Amygdala (tissue), 56 donors: ENCODE data around the gene KRT81.
A peak's percentile ranks its signal among the peaks of the same experiment; 100 is the strongest.
"Not testable (repeated sequence)": the region's sequence is repeated elsewhere in the genome, so short reads cannot be mapped to it uniquely, and the experiment has no call there.

Source experiments
- DNase-seq, 56 donors: peaks; one replicate each; lab custom pipeline; 2025; lab: John Stamatoyannopoulos, UW

KRT81 gene

DNA sequence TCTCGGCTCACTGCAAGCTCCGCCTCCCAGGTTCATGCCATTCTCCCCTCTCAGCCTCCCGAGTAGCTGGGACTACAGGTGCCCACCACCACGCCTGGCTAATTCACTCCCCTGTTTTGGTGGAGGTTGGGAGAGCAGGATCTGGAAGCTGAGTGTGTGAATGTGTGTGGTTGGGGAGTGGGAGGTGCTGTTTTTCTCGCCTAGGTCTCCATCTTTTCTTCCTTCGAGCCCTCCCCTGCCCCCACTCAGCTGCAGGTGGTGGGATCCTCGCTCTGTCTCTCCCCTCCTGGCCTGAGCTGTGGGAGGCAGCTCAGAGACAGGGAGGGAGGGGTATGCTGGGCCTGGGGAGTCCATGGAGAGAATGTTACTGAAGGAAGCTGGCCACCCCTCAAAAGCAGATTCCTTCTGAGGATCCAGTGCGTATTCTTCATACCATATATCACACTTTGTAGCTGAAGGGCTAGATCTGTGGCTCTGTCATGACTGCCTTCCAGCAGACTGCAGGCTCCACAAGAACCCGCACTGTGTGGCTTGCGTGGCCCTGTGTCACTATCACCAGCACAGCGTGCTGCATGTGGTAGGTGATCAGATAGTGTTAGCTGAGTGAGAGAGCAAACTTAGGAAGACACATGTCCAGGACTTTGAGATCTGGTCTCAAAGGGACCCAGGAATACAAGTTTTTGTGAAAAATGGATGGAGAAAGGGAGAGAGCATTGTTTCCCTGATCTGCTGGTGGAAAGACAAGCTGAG, 27.1 kb upstream of the KRT81 start:
- no peak for DNase-seq

DNA sequence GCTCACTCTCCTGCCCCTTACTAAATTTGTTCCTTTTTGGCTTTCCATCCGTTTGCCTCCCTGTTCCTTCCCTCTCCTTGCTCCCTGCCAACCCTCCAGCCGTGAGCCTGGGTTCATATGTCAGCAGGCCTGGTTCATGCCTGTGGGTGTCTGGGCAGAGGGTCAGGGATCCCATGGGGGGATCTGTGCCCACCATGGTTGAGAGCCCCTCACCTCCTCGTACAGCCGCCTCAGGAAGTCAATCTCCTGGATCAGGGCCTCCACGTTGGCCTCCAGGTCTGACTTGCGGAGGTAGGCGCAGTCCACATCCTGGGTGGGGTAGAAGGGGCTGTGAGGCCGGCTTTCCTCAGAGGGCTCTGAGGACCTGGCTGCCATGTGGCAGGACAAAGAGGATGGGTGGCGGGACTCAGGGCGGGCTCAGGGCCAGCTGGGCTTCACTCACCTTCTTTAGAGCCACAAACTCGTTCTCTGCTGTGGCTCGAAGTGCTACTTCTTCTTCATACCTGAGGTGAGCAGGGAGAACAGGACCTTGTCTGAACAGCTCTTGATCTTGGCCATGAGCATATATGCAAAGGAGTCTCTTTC, 26.2 kb upstream of the KRT81 start:
- no peak for DNase-seq

DNA sequence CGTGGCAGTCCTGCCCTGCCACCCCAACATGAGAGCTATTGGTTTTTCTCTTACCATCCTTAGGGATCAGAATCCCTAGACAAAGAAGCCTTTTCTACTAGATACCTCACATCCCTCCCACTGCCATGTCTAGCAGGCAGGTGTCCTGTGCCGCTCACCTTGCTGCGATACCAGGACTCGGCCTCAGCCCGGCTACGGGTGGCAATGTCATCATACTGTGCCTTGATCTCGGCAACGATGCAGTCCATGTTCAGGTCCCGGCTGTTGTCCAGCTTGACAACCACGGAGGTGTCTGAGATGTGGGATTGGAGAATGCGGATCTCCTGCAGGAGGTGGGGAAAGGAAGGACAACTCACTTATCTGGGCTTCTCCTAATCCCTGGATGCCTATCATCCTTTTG, 25.4 kb upstream of the KRT81 start:
- no peak for DNase-seq

DNA sequence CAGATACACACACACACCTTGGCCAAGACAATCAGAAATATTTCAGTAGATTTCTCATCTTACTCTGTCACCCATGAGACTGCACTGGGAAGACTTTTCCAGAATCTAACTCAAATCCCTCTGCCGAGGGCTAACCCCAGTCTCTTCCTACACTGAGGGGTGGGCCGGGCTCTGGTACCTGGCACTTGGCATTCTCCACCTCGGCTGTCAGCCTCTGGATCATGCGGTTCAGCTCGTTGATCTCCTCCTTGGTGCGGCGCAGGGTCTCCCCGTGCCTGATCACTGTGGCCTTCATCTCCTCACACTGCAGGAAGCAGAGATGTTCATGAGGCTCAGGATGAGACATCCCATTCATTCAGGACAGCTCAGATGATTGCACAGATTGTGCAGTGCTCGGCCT, 25.0 kb upstream of the KRT81 start:
- no peak for DNase-seq

DNA sequence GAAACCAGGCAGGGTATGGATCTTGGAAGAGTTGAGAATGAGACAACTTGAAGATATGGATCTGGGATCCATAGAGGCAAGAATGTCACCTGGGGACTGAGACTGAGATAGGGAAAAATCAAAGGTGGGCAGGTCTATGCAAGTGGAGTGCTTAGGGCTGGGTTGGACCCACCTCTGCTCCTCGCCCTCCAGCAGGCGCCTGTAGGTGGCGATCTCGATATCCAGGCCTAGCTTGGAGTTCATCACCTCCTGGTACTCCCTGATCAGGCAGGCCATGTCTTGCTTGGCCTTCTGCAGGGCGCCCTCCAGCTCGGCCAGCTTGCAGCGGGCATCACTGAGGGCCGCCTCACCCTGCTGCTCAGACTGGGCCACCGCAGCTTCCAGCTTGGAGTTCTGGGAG, 24.4 kb upstream of the KRT81 start:
- DNase-seq = not testable (repeated sequence)

DNA sequence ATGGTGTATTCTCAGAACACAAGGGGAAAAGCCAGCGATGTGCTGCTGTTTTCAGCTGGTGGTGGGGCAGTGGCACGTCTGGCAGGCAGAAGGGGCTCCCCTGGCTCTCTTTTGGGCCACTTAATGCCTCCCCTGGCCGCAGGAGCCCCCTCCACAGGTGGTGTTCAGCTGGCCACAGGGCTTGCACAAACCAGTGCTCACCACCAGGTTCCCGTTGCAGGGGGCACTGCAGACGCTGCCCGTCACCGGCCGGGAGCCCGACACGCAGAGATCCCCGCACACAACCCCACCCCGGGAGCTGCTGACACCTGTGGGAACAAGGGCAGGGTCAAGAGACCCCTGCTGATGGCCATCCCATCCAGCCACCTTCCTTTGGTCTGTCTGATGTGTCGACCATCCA, 23.2 kb upstream of the KRT81 start:
- DNase-seq = no peak

DNA sequence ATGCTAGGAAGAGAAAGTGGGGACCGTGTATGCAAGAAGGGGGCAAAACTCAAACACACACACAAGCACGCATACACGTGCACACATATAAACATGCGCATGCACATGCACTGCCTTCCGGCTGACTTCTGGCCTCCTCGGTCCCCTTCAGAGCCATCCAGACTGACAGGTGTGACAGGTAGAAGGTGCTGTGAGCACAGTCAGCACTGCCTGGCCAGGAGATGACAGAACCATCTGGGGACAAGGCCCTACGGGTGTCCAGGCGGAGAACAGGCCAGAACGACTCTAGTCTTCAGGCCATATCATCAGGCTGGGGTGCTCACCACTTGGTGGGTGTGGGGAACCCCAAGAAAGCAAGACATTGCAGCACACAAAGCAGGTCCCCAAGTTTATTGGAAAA, 22.6 kb upstream of the KRT81 start:
- no peak for DNase-seq

DNA sequence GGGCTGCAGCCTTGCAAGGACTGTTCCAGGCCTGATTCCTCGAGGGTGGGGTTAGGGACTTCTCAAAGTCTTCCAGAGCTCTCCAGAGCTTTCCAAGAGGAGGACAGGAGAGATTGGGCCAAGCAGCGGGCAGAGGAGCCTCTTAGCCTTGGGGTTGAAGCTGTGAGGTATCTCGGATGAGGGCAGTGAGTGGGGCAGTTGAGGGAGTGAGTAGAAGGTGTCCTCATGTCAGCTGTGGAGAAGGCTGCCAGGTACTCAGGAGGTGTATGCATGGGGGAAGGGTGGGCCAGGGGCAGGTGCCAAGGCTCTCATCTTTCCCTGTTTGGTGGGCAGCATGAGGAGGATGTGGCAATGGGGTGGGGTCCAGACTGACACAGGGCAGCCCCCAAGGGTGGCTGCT, 22.1 kb upstream of the KRT81 start:
- no peak for DNase-seq

DNA sequence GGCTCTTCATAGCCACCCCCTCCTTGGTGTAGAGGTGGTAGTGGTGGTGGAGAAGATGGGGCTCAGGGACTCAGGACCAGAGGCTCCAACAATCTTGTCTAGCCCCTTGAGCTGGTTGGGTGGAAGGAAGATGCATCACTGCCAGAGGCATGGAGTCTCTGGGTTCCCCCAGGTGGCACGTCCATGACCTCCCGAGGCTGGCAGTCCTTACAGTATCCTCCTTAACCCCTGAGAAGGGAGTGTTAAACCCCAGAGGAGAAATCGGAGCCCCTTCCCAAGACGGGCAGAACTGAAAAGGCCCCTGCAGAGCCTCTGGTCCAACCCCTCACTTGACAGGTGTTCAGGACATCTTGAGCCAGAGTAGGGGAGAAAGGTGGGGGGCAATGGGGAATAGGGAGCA, 20.8 kb upstream of the KRT81 start:
- no peak for DNase-seq

DNA sequence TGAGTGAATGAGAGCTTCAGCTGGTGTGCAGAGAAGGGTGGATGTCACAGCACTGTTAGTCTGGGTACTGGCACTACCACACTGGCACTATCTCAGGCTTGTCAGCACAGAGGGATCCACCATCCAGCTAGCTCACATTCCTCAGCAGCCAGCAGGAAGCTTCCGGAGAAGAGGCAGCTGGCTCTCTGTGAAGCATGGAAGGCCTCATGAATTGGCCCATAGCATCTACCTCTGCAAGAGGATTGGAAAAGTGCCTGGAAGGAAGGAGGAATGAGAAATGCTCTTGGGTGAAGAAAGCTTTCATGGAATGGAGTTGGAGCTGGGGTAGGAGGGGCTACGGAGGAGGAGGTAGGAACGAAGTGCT, 19.9 kb upstream of the KRT81 start:
- DNase-seq = no peak

DNA sequence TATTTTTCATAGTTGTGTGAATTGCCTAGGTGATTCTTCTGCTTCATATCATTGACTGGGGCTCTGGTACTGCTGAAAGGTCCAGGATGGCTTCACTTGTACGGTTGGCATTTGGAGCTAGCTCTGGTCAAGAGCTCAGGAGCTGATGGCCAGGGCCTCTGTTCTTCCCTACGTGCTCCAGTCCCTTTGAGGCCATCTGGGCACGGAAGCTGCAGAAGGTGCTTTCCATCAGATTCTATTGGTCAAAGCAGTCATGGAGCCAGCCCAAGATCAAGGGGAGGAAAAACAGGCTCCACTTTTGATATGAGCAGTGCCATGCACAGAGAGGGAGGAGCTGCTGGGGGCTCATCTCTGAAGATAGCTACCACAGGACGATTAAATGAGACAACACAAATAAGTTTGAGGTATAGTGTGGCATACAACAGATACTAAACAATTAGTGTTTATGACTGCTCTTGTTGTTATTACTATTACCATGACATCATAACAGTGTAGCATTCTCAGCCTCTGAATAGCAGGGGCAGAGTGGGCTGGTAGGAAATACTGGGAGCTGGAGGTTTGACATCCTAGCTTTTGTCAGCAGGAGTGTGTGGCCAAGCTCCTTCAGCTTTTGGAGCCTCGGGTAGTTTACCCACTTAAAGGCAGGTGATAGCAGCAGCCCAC, 19.4 kb upstream of the KRT81 start:
- no peak for DNase-seq

DNA sequence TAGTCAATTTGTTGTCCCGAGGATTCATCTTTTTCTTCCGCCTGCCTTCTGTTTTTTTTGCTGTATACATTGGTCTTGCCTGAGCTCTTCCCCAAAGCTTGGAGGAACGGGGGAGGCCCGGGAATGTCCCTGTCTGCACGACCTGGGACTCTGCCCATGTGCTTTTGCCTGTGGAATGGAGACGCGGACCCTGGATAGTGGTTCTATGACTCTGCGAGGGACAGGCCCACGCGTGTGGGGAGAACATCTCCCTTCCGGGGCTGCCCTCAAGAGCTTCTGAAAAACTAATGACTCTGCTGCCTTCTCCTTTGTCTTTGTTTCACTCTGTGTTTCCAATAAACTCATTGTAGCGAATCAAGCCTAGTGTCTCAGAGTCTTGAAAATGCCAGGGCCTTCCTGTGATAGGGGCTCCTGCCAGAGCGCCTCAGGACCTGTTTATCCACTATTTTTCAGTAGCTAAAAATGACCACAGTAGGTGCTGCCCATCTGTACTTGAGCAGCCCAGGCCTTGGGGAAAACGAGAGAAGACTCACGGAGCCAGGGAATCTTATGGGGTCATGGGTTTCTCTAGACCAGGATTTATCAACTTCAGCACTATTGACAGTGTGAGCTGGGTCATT, 17.6 kb upstream of the KRT81 start:
- DNase-seq = no peak

DNA sequence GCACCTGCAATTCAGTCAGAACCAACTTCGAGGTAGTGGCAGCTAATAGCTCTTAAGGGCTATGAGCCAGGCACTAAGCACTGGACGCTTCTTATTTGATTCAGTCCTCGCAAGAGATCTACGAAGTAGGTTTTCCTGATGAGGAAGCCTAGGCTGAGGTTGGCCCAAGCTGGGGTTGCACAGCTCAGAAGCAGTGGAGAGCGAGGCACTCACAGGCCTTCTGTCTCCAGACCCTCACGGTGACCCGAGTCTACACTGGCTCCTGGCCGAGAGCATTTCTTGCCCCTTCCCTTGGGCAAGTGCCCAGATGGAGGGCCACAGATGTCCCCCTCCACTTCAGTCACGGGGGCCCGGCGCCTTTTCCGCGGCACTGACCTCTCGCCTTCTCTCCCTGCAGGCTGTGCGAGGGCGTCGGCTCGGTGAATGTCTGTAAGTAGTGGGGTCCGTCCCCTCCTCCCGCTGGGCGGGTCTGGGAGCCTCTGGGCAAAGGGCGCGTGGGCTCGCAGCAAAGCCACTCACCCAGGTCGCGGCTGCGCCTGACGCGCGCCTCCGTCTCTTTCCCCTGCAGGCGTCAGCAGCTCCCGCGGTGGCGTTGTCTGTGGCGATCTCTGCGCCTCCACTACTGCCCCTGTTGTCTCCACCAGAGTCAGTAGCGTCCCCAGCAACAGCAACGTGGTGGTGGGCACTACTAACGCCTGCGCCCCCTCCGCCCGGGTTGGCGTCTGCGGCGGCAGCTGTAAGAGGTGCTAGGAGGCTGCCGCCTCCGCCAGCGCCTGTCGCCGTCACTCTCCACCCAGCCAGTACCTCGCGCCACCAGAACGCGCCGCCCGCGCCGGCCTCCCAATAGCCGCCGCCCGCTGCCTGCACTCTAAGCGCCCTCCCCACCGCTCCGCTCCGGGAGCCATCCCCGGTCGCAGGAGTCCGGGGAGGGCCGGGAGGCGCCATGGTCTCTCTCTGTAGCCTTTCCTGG, 16.8 kb upstream of the KRT81 start:
- peak in 48 of 56 donors; percentile 5 to 86 (median 48) for DNase-seq

DNA sequence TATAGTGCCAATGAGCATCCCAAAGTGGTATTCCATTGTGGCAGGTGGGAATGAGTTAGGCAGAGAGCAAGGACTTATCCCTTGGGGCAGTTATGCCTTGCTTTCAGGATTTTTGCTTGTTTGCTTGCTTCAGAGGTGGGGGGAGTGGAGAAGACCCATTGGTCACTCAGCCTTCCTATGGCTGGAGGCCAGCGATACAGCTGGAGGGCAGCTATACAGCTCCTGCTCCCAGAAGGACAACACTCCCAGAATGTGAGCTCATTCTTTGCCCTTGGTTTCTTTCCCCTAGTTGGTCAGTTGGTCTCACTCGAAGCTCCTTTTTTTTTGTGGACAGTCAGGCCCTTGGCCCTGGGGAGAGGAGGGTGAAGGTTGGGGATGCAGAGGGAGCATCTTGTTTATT, 15.4 kb upstream of the KRT81 start:
- no peak for DNase-seq

DNA sequence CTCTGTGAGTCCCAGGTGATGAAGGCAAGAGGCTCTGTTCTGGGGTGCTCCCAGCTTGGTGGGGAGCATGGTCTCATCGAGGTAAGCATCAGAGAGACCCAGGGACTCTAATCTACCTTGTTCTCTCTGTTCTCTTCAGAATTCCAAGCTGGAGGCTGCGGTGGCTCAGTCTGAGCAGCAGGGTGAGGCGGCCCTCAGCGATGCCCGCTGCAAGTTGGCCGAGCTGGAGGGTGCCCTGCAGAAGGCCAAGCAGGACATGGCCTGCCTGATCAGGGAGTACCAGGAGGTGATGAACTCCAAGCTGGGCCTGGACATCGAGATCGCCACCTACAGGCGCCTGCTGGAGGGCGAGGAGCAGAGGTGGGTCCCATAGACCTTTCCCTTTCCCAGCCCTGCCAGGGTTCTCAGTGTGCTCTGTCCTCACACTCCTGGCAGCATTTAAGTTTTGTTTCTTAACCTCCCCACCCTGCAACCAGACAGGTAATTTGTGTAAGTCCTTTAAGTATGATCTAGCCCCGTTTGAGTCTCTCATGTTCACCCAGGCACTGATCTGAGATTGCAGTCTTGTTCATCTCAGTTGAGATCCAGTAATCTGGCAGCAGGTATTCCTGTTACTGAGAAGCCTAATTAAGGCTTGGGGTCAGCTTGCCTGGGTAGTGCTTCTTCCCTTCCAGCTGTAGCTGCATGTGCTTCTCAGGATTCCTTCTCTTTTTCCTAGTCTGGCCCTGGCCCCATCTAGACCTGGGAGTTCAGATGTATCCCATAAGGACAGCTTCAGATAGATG, 14.8 kb upstream of the KRT81 start:
- no peak for DNase-seq

DNA sequence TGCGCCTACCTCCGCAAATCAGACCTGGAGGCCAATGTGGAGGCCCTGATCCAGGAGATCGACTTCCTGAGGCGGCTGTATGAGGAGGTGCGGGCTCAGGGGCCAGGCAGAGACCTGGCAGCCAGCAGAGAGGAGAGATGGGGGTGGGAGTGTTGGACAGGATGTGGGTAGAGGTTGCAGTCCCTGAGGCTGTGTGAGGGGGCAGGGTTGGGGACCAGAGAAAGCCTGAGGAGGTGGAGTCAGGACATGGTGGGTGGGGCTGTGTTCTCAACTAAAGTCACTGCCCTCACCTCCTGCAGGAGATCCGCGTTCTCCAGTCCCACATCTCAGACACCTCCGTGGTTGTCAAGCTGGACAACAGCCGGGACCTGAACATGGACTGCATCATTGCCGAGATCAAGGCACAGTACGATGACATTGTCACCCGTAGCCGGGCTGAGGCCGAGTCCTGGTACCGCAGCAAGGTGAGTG, 13.6 kb upstream of the KRT81 start:
- DNase-seq = not testable (repeated sequence)

DNA sequence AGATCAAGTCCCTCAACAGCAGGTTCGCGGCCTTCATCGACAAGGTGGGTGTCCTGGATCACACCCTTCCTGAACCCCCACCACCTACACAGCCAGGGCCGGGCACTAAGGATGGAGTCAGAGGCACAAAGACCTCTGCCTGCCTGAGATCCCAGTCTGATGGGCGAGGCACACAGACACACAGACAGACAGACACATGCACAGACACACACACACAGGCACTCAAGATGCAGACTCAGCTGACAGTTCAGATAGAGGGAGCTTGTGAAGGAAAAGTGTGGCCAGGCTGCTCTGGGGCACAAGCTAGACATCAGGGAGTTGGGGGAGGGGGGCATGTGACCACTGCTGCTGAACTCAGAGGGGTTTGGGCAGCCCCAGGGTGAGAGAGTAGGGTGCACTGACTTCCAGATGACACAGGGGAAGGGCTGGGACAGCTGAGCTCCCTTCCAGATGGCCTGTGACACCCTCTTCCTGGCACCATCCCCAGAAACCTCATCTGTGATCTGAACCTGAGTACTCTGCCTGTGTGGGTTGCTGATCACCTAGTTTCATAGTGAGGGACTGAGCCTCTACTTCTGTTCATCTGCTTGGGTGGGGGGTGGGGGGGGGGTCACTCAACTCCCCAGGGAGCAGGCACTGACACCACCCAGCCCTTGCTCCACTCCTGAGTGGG, 11.0 kb upstream of the KRT81 start:
- not testable (repeated sequence) for DNase-seq

DNA sequence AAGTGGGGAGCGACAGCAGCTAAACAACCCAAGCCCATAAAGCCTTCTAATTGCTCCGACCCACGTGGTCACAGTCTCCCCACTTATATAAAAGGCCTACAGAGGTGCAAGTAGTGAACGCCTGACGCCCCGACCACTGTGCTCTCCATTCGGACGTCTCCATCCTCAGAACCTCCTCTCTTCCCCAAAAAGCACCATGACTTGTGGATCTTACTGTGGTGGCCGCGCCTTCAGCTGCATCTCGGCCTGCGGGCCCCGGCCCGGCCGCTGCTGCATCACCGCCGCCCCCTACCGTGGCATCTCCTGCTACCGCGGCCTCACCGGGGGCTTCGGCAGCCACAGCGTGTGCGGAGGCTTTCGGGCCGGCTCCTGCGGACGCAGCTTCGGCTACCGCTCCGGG, 10.4 kb upstream of the KRT81 start:
- DNase-seq = not testable (repeated sequence)
